HG03520 (cell line): ENCODE data around the gene GPR62.
"Not testable (repeated sequence)": the region's sequence is repeated elsewhere in the genome, so short reads cannot be mapped to it uniquely, and the experiment has no call there.

Experiments used
- ATAC-seq: cut with Tn5 transposase; IDR thresholded peaks from one replicate; pipeline ENCODE4 v1.9.1; 2021; ENCODE audit warnings: mild to moderate bottlenecking, moderate library complexity; ENCODE audit not compliant: unreplicated experiment

GPR62 gene

DNA sequence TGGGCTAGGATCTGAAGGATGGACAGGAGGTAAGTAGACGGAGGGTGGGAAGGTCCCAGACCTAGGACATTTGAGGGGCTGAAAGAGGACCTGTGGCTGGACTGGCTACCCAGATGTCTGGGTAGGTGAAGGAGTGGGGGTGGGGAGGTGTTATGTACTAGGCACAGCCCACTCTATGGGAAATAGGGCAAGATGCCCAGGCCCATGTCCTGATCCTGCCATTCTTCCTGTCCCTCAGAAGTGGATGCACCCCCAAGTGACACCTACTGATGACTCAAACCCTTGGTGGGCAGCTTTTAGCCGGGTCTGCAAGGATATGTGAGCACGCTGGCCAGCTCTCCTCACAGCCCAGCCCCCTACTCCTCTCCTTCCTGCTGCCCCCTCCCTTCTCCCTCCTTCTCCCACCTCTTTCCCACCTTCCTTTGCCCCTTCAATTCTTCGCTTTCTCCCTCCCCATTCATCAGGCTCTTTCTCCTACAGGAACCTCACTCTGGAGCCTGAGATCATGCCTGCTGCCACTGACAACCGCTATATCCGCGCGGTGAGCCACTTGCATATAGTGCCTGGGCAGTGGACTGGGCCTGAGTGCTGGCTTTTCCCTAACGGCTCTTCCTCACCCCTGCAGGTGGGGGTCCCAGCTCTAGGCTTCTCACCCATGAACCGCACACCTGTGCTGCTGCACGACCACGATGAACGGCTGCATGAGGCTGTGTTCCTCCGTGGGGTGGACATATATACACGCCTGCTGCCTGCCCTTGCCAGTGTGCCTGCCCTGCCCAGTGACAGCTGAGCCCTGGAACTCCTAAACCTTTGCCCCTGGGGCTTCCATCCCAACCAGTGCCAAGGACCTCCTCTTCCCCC lies 33.3 kb downstream of the GPR62 start:
- no peak for ATAC-seq

DNA sequence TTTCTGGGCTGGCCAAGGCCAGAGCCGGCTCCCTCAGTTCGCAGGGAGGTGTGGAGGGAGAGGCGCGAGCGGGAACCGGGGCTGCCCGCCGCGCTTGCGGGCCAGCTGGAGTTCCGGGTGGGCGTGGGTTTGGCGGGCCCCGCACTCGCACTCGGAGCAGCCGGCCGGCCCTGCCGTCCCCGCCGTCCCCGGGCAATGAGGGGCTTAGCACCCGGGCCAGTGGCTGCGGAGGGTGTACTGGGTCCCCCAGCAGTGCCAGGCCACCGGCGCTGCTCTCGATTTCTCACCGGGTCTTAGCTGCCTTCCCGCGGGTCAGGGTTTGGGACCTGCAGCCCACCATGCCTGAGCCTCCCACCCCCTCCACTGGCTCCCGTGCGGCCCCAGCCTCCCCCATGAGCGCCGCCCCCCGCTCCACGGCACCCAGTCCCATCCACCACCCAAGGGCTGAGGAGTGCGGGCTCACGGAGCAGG lies 35.4 kb downstream of the GPR62 start:
- ATAC-seq = not testable (repeated sequence)

DNA sequence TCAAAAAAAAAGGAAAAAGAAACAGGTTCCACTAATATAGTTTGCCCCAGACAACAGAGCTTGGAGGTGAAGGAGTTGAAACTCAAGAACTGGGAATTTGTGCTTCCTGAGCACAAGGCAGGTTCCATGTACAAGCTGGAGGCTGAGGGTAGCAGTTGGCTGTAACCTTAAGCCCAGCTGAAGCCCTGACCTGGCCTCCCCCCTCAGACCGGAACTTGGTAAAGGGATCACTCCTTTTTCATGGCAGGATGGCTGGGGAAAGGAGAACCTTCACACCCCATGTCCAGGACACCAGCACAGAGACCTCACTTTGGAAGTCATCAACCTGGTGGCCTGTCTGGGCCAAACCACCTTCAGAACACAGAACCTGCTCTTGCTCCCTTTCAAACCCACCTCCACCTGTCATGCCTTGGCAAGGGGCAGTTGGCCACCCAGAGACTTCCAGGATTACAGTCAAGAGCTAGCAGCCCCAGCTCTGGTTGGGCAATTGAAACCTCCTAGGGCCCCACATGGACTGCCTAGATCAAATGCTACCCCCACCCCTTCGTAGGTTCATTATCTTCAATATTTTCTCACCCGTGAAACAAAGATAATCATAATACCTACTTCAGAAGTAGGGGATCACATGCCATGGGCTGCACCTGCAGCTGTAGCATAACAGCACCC lies 37.0 kb downstream of the GPR62 start:
- no peak for ATAC-seq

DNA sequence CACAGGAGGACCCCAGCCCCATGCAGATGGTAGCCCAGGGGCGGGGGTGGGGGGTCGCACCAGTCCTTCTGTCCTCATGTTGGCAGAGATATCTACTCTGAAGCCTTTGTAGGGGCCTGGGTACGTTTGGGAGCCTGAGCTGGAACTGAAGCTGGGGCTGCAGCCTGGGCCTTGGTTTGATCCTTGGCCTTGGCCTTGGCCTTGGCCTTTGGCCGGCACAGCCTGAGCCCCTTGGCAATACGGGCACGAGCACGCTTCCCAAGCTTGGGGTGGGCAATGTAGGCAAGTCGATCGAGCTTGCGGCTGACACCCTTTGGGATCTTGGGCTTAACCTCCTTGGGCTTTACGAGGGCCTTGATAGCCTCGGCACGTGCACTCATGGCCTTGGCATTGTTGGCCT lies 38.5 kb downstream of the GPR62 start:
- ATAC-seq = not testable (repeated sequence)

DNA sequence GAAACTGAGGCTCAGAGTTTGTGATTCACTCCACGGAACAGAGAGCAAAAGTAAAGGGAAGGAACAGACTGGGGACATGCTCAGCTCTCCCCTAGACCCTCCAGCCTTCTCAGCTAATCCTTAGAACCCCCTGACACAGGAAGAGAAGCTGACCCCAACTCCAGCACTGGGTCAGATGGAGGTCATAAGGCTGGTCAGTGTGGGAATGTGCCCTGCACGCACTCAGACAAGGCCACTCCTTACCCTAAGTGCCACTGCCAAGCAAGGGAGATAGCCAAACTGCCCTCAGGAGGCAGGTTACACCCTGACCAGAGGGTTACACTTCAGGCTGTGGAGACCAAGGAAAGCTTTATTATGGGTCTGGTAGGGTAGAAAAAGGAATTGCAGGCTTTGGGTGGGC lies 39.3 kb downstream of the GPR62 start:
- ATAC-seq = no peak

DNA sequence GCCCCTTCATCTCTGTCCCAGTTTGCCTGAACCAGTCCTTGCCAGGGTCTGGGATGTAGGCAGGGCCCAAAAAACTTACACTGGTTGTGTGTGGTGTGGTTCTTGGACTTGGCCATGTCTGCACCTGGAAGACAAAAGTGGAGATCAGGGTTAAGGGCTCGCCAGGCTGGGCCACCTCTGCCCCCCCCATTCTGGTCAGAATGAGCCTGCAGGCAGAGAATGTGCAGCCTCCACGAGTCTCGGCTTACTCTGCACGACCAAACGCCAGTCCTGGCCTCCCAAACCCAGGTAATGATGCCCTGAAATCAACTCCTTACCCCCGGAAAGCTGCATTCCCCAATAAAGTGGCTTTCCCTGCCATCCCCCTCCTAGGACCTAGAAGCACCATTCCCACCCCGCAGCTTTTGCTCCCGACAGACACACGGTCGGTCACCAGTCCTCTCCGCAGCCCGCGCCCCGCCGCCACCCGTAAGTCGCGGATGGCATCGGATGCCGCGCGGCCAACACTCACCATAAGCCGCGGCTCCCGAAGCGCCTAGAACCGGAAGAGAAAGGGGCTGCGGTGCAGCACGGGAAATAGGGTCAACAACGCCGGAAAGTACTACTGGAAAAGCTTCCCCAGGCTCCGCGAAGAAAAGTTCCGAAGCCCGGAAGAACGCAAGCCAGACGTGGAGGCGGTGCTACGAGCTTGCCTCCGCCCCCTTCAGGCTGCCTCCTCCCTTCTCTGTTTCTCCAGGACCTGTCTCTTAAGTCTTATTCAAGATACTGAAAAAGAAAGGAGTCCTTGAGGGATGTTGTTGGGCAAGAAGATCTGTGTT lies 40.4 kb downstream of the GPR62 start, which contains the start of gene RPL29:
RPL29 (minus strand) TSS at position 550 of the 818 bp plus-strand sequence; CDS start at position 116, 434 bp downstream.
- ATAC-seq = peak; percentile 66

DNA sequence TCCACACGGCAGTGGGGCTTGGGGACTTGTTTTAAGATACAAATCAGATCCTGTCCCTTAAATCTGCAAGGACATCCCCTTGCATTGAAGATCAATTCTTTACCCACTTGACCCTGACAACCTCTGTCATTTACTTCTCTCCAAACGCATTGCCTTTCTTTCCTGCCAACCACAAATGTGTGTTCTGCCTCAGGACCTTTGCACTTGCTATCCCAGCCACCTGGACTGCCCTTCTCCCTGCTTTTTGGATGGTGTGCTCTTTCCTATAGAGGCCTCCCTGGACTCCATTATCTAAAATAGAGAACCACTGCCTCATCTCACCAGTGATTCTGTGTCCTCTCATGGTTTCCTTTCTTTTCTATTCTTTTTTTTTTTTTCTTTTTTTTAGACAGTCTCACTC lies 42.0 kb downstream of the GPR62 start:
- no peak for ATAC-seq

DNA sequence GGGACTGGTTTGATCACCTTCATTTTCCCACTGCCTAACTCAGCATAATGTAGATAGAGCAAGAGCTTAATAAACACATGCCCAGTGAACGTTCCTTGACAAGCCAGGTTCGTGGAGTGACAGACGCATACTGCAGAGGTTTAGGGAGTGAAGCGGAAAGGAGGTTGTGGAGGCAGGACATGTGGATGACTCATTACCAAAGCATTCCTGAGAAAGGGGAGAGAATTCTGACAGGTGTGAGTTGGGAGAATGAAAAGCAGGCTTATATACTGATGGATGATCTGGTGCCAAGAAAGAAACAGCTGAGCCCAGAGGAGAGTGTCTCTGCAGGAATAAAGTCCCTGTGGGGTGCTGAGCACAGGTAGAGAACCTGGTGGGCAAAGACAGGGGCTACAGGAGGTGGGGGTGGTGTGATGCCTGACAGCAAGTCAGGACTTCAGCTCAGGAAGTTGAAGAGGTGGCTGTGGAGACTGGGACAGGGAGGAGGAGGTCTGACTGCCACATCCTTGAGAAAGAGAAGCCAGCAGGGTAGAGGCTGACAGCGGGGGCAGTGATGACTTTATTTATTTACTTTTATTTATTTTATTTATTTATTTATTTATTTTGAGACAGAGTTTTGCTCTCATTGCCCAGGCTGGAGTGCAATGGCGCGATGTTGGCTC lies 42.9 kb downstream of the GPR62 start:
- ATAC-seq = no peak

DNA sequence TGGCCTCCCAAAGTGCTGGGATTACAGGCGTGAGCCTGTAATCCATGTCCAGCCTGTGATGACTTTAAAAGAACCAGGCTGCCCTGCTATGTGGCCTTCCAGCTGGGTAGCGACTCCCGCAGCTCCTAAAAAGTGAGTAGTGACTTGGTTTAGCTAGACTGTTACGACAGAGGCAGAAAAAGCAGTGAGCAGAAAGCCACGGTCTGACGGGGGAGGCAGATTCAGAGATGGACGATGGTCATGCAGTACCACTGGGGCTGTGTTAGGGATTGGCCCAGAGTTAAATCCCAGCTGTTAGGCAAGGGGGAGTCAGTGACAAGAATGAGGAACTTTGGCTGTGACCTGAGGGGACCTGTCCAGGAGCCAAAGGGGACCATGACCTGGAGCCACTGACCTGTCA lies 43.6 kb downstream of the GPR62 start:
- ATAC-seq = no peak

DNA sequence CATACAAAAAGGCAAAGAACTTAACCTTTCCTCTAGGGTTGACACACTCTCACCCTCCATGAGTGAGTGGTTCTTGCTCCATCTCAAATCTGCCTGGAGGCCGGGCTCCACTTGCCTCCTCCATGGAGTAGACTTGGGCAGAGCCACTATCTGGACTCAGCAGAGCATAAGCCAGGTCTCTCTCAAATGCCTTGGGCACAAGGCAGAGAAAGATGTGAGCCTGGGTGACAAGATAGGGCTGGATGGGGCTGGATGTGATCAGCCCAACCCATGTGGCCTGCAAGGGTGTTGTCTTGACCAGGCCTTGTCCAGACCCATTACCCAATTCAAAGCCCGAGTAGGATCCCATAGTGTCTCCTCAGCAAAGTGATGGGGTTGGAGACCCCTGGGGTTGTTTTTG lies 44.7 kb downstream of the GPR62 start:
- no peak for ATAC-seq

DNA sequence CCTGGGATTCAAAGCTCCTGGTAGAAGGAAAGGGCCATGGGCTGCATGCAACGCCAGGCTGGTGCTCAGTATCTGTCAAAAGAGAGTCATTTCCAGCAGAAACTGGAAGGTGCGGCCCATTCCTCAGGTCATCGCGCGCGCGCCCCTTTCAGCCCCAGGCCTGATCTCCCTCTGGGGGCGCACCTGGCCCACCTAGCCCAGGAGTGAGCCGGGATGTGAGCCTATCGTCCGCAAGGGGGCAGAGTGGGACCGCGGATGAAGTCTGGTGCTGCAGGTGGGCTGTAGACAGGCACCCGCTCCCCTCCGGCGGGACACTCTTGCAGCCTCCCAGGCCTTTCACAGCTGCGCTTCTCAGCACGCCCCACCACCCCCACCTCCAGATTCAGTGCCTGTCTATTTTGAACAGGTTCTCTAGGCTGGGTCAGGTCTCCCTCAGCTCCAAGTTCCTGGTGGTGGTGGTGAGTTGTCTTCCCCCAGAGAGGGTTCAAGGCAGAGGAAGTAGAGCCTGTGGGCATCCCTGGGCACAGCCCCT lies 46.3 kb downstream of the GPR62 start:
- ATAC-seq = no peak

DNA sequence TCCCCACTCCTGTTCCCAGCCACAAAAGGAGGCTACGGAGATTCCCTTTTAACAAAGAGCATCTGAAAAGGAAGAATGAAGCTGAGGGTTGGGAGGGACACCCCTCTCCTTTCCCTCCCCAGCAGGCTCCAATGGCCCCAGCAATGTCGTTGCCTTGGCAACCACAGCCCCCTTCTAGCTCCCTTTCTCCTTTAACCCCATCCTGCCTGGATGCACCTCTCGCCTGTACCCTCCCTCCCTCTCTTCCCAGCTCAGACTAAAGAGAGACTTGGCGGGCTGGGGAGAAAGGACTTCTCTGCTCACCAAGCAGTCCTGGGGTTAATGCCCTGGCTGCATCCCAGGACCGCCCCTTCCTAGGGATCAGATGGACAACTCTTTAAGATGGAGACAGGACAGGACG lies 47.6 kb downstream of the GPR62 start:
- no peak for ATAC-seq

DNA sequence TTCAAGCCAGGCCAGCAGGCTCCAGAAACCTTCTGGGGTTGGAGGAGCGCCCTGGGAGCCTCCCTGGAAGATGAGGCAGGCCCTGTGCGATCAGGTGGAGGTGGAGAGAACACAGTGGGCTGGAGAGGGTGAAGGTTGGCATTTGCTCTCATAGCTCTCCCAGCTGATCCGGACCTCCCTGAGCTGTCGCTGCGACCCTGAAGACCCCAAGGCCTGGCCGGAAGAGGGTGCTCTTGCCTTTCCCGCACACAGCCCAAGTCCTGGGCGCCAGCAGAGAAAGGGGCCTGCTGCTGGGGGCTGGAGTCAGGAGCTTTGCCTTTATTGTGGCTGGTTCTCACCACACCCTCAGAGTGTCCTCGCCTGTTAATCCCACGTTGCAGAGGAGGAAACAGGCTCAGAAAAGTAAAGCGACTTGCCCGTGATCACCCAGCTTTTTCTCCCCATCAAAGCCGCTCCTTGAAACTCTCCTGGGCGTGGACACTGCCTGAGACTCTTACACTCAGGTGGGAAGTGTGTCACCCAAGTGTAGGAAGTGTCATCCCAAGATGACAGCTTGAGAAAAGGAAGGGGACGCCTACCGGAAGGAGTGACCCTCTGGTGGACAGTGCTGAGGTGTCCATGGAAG lies 49.1 kb downstream of the GPR62 start:
- ATAC-seq = no peak

DNA sequence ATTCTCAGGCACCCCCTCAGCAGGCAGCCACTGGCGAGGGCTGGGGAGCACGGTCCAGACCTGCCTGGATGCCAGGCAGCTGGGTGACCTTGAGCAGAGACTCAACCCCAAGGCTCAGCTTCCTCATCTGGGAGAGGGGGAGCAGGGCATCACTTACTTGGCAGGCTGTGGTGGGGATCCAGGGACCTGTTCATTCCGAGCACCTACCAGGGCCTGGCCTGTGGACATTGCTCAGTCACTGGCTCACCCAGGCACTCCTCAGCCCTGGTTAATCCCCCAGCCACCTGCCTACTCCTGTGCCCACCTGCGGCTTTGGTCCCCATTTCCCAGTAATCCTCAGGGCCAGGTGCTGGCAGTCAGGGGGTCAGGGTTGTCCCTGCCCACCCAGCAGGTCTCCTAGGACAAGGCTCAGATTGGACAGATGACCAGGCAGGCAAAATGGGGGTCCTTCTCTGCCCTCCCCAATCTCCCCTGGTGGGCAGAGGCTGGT lies 49.8 kb downstream of the GPR62 start:
- no peak for ATAC-seq

DNA sequence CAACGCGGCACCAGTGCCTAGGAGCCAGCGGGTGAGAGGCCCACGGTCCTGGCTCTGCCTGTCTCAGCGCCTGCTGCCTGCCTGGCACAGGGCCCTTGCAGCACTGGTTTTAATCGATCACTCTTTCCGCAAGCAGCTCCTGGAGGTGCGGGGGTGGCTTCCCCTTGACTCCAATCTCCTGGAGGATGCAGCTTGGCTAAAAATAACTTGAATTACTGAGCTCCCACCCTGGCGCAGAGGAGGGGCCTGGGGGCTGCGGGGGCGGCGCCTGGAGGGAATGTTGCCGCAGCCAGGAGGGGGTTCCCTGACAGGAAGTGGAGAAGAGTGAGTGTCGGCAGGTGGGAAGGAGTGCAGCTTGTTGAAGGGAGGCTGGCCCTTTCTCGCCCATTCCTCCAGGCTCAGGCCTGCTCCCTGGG lies 50.4 kb downstream of the GPR62 start:
- no peak for ATAC-seq

DNA sequence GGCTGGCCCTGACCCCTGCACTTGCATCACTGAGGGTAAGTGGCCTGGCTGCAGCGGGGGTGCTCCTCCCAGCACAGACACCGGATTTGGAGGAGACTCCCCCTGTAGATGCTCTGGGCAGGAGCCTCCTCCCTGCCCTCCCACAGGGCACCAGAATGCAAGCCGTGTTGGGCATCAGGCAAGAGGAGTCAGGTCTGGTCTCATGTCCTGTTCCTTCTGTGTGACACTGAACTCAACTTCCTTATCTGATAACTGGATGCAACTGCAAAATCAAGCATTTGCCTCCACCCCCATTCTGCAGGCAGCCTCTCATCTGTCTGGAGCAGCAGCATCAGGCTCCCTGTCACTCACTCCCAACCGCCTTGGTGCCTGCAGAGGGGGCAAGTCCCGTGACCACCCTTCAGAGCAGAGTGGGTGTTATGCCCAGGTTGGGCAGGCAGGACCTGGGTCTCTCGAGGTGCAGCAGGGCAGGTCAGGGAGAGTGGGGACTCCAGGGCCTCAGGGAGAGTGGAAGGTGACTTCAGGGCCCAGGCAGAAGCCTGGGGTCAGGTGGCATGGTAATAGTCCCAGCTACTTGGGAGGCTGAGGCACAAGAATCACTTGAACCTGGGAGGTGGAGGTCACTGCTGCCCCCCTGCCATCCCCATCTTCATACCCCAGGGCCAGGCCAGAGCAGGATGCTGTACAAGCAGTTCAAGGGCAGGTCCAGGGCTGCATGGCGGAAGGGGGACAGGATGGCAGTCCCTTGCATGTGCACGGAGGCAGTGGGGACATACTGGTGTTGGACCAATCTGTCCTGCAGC lies 51.0 kb downstream of the GPR62 start:
- ATAC-seq = no peak

DNA sequence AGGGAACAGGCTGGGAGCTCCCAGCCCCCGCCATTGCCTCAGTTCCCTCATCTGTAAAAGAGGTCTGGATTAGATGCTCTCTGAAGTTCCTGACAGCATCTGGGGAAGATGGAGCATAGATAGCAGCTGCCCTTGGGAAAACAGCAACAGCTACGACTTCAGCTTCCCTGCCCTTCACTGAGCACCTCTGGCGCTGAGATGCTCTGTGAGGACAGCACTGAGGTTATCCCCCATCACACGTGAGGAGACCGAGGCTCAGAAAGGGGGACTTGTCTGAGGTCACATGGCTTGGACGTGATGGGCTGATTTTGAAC lies 51.6 kb downstream of the GPR62 start:
- ATAC-seq = no peak
